ENCODE data around the gene WDFY2. TPM values are rescaled to one million over a fixed set of nuclear protein-coding genes. Genes with fewer than 3 reads are reported as not detected.

WDFY2 gene
- total RNA-seq, 1 donor from 2014 or later = 43.0 TPM

DNA sequence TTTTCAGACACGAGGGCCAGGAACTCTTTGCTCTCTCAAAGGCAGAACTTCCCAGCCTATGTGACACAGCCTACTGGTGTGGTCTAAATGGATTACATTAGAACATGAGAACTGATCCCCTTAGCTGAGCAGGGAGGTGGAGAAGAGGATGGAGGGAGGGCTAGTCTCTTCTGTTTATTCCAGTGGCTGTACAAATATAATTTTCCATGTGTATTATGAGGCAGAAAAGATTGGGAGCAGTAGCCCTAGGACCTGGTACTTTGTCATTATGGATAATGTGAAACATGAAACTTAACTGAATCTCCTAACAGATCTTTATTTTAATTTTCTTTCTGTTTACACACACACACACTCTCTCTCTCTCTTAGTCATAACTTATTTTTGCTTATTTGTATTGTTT lies 82.1 kb downstream of the WDFY2 start:
- no peak for DNase-seq
- H3K9me3 Mint-ChIP-seq (ENCODE audit: unreplicated experiment) = peaks cover 2% of the 10 kb centered on the region
- H3K27ac Mint-ChIP-seq (ENCODE audit: unreplicated experiment) = peak overlapping the region; percentile 53
- no peaks in the 10 kb centered on the region for H3K27me3 Mint-ChIP-seq (ENCODE audit: unreplicated experiment)
- no peaks in the 10 kb centered on the region for H3K36me3 Mint-ChIP-seq (ENCODE audit: unreplicated experiment)
- H3K4me3 Mint-ChIP-seq (ENCODE audit: unreplicated experiment) = no peak overlapping the region
- peaks cover 26% of the 10 kb centered on the region for H3K4me1 Mint-ChIP-seq (ENCODE audit: low read depth, unreplicated experiment)
- TF ChIP-seq, protein P1, sequence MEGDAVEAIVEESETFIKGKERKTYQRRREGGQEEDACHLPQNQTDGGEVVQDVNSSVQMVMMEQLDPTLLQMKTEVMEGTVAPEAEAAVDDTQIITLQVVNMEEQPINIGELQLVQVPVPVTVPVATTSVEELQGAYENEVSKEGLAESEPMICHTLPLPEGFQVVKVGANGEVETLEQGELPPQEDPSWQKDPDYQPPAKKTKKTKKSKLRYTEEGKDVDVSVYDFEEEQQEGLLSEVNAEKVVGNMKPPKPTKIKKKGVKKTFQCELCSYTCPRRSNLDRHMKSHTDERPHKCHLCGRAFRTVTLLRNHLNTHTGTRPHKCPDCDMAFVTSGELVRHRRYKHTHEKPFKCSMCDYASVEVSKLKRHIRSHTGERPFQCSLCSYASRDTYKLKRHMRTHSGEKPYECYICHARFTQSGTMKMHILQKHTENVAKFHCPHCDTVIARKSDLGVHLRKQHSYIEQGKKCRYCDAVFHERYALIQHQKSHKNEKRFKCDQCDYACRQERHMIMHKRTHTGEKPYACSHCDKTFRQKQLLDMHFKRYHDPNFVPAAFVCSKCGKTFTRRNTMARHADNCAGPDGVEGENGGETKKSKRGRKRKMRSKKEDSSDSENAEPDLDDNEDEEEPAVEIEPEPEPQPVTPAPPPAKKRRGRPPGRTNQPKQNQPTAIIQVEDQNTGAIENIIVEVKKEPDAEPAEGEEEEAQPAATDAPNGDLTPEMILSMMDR (IDR thresholded peaks at IDR 0.05; ENCODE audit: partially characterized antibody, unreplicated experiment) = no peak

DNA sequence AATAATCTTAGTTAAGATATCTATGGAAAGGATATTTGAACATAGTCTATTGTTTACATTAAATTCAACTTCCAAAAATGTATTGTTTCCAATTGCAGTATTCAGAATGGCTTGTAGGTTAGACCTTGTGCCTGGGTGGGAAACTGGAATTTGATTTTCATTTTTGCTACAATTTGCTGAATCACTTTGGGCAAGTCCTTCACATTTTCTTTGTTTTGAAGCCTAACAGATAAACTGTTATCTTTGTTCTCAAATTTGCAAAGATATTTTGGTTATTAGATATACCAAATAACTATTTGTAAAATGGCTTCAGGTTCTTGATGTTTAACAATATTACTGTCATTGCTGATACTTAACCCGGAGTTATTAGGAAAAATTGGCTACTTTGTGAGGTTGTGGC lies 82.6 kb downstream of the WDFY2 start:
- no peak for DNase-seq
- H3K27ac Mint-ChIP-seq (ENCODE audit: unreplicated experiment) = no peak overlapping the region
- H3K27me3 Mint-ChIP-seq (ENCODE audit: unreplicated experiment) = no peaks in the 10 kb centered on the region
- peaks cover 2% of the 10 kb centered on the region for H3K9me3 Mint-ChIP-seq (ENCODE audit: unreplicated experiment)
- H3K36me3 Mint-ChIP-seq (ENCODE audit: unreplicated experiment) = no peaks in the 10 kb centered on the region
- peaks cover 26% of the 10 kb centered on the region for H3K4me1 Mint-ChIP-seq (ENCODE audit: low read depth, unreplicated experiment)
- TF ChIP-seq, protein P1 (IDR thresholded peaks at IDR 0.05; ENCODE audit: partially characterized antibody, unreplicated experiment) = no peak
- H3K4me3 Mint-ChIP-seq (ENCODE audit: unreplicated experiment) = no peak overlapping the region

DNA sequence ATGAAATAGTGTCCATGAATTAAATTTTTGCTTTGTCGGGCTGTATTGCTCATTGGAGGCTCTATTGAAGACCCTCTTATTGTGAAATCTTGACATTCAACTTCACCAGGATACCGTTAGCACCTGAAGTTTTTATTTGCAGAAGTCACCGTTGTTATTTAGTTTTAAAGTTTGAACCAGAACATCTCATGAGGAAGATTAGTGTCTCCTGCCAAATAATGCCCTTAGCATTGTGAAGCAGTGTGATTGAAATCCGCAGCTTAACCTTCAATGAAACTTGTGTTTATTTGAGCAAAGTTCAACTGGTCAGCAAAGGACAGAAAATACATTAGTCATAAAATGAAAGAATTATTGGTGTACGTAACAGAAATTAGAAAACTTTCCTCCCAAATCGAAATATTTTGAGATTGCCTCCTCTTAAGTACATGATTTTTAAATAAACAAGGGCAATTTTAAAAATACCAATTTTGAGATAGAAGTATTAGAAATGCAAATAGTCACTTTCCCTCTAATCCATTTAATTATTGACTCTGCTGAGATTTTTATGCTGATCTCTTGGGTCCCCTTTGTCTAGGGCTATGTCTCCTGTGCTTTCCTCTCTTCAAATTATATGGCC lies 84.4 kb downstream of the WDFY2 start:
- Mint-ChIP-seq H3K27ac (ENCODE audit: unreplicated experiment) (no peak overlapping the region), H3K4me1 (ENCODE audit: low read depth, unreplicated experiment) (peaks cover 26% of the 10 kb centered on the region)

DNA sequence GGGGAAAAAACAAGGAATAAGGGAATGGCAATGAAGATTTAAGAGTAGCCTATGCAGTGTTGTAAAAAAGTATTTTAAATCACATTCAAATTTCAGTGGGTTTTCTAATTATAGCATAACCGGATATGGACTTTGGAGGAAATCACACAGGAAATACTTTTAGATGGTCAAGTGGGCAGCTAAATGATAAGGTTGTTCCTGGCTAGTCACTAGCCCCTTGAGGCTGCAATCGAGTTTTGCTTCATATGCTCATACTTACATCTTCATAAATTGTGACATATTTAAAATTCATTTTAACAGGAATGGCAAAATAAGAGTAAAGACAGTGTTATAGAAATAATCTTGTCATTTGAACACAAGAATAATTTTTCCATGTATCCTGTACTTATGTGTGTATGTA lies 88.9 kb downstream of the WDFY2 start:
- peaks cover 5% of the 10 kb centered on the region for H3K4me1 Mint-ChIP-seq (ENCODE audit: low read depth, unreplicated experiment)
- TF ChIP-seq, protein P1 (IDR thresholded peaks at IDR 0.05; ENCODE audit: partially characterized antibody, unreplicated experiment) = no peak
- peaks cover 3% of the 10 kb centered on the region for H3K9me3 Mint-ChIP-seq (ENCODE audit: unreplicated experiment)
- no peak overlapping the region for H3K4me3 Mint-ChIP-seq (ENCODE audit: unreplicated experiment)
- peaks cover 4% of the 10 kb centered on the region for H3K27me3 Mint-ChIP-seq (ENCODE audit: unreplicated experiment)
- no peaks in the 10 kb centered on the region for H3K36me3 Mint-ChIP-seq (ENCODE audit: unreplicated experiment)
- H3K27ac Mint-ChIP-seq (ENCODE audit: unreplicated experiment) = no peak overlapping the region
- DNase-seq = no peak

More for the DNA sequence above, 84.4 kb downstream of the WDFY2 start:
- Mint-ChIP-seq H3K27me3 (ENCODE audit: unreplicated experiment) (no peaks in the 10 kb centered on the region), H3K9me3 (ENCODE audit: unreplicated experiment) (peaks cover 2% of the 10 kb centered on the region), H3K36me3 (ENCODE audit: unreplicated experiment) (no peaks in the 10 kb centered on the region), H3K4me3 (ENCODE audit: unreplicated experiment) (no peak overlapping the region)
- TF ChIP-seq, protein P1 (IDR thresholded peaks at IDR 0.05; ENCODE audit: partially characterized antibody, unreplicated experiment) = no peak
- DNase-seq = no peak

GRCh38 chr13:51674276-51674675 lies 90.0 kb downstream of the WDFY2 start:
- H3K36me3 Mint-ChIP-seq (ENCODE audit: unreplicated experiment) = no peaks in the 10 kb centered on the region
- TF ChIP-seq, protein P1 (IDR thresholded peaks at IDR 0.05; ENCODE audit: partially characterized antibody, unreplicated experiment) = no peak
- DNase-seq = no peak
- peaks cover 4% of the 10 kb centered on the region for H3K27me3 Mint-ChIP-seq (ENCODE audit: unreplicated experiment)
- H3K4me3 Mint-ChIP-seq (ENCODE audit: unreplicated experiment) = no peak overlapping the region
- H3K27ac Mint-ChIP-seq (ENCODE audit: unreplicated experiment) = no peak overlapping the region
- peaks cover 3% of the 10 kb centered on the region for H3K9me3 Mint-ChIP-seq (ENCODE audit: unreplicated experiment)
- peaks cover 2% of the 10 kb centered on the region for H3K4me1 Mint-ChIP-seq (ENCODE audit: low read depth, unreplicated experiment)

All from glutamatergic neuron (in vitro differentiated cells).